Myocyte (in vitro differentiated cells): ENCODE data around the gene ANKRD22. TPM values are rescaled to one million over a fixed set of nuclear protein-coding genes. Genes with fewer than 3 reads are reported as not detected.

ENCODE experiments used
- DNase-seq: peaks from one replicate; pipeline ENCODE4 v3.0.0-alpha.2; 2012; ENCODE audit warnings: low read depth
- total RNA-seq: library from RNA; depleted of rRNA; stranded (reverse); fragments of >200 nt; gene quantifications from 2 replicates; pipeline ENCODE4 v1.2.3, GENCODE V29; 2014

Gene ANKRD22
- total RNA-seq, 1 donor from 2014 or later: 0.13 TPM

GRCh38 chr10:88802523-88803285 lies 48.9 kb downstream of the ANKRD22 start, which contains the start of gene LIPM:
TSS of gene LIPM (plus strand) at chr10:88802730. CDS start at chr10:88802897, 167 bp downstream.
- no peak for DNase-seq

GRCh38 chr10:88800152-88801125 lies 51.2 kb downstream of the ANKRD22 start:
- DNase-seq: no peak

- no peak for DNase-seq
Measured at GRCh38 chr10:88794731-88795130, 56.9 kb downstream of the ANKRD22 start.

- DNase-seq: no peak
Measured at GRCh38 chr10:88793712-88794299, 57.8 kb downstream of the ANKRD22 start.

- peak; percentile 44 for DNase-seq
Measured at GRCh38 chr10:88792661-88793060, 59.0 kb downstream of the ANKRD22 start.

GRCh38 chr10:88791924-88792323 lies 59.7 kb downstream of the ANKRD22 start:
- peak; percentile 53 for DNase-seq

- no peak for DNase-seq
Measured at GRCh38 chr10:88788924-88789323, 62.7 kb downstream of the ANKRD22 start.

- no peak for DNase-seq
Measured at GRCh38 chr10:88787463-88787862, 64.2 kb downstream of the ANKRD22 start.

GRCh38 chr10:88786032-88786770 lies 65.4 kb downstream of the ANKRD22 start:
- no peak for DNase-seq

- DNase-seq: peak; percentile 13
Measured at GRCh38 chr10:88783724-88784123, 67.9 kb downstream of the ANKRD22 start.

- DNase-seq: no peak
Measured at GRCh38 chr10:88782222-88782621, 69.4 kb downstream of the ANKRD22 start.

GRCh38 chr10:88781206-88781605 lies 70.4 kb downstream of the ANKRD22 start:
- DNase-seq: no peak

Other genes with a start within 250 kb of the ANKRD22 start
- gene LIPF, start 187.4 kb downstream of the ANKRD22 start, total RNA-seq: 1.7 and 2.4 TPM in 2 replicates
- gene LIPK, start 145.6 kb downstream of the ANKRD22 start, total RNA-seq: not detected in 2 replicates
- gene LIPN, start 91.8 kb downstream of the ANKRD22 start, total RNA-seq: not detected in 2 replicates
- not detected in 2 replicates for gene LIPM, start 49.1 kb downstream of the ANKRD22 start, total RNA-seq
- 10.0 and 11.3 TPM in 2 replicates for gene STAMBPL1, start 28.4 kb upstream of the ANKRD22 start, total RNA-seq
- 1,010 and 1,436 TPM in 2 replicates for gene ACTA2, start 100.9 kb upstream of the ANKRD22 start, total RNA-seq
- 13.9 and 21.3 TPM in 2 replicates for gene FAS, start 139.0 kb upstream of the ANKRD22 start, total RNA-seq